ENCODE data around the gene PDXP.

GRCh38 chr22:37626144-37626543, 32.4 kb upstream of the PDXP start:
- TF ChIP-seq ZNF274 (IDR thresholded peaks at IDR 0.05; ENCODE audit: low read depth, low read length): no peak
- no peak for TF ChIP-seq SUZ12 (IDR thresholded peaks at IDR 0.05; ENCODE audit: extremely low read depth, insufficient read depth, insufficient read length)
- TF ChIP-seq YY1 (IDR thresholded peaks at IDR 0.05; ENCODE audit: insufficient read depth, insufficient read length): no peak

Data from NT2/D1 (cell line).